Heart left ventricle (tissue), 16 donors: ENCODE results near the gene FUZ. TPM values are rescaled to one million over a fixed set of nuclear protein-coding genes. Genes with fewer than 3 reads are reported as not detected.
A peak's percentile ranks its signal among the peaks of the same experiment; 100 is the strongest.

ENCODE experiments used
- ATAC-seq, 4 donors: fragments of 200-7000 bp; cut with Tn5 transposase; one replicate each; pipeline ENCODE4 v1.9.1; 2020 to 2022; ENCODE audit warnings: moderate library complexity in 4 of 4, mild to moderate bottlenecking in 3 of 4, moderate number of reproducible peaks in 1 of 4
- DNase-seq, 5 donors: peaks; one replicate each; pipeline ENCODE4 v3.0.0-alpha.2; 2020
- H3K27ac ChIP-seq, 12 donors: fragments of 200-600 bp; sonication (generic) in 4 of 12; one replicate each; pipeline versions ENCODE4 v1.5.0 to v1.8.0; 2016 to 2022; ENCODE audit warnings: mild to moderate bottlenecking in 2 of 12
- H3K27me3 ChIP-seq, 9 donors: fragments of 200-600 bp; sonication (generic) in 2 of 9; one replicate each; pipeline versions ENCODE4 v1.5.1 to v1.8.0; 2016 to 2022; ENCODE audit warnings: mild to moderate bottlenecking in 3 of 9
- H3K36me3 ChIP-seq, 9 donors: fragments of 200-600 bp; sonication (generic) in 2 of 9; one replicate each; pipeline versions ENCODE4 v1.5.0 to v1.8.0; 2018 to 2022; ENCODE audit warnings: mild to moderate bottlenecking in 2 of 9
- H3K4me1 ChIP-seq, 12 donors: fragments of 200-600 bp; sonication (generic) in 4 of 12; one replicate each; pipeline versions ENCODE4 v1.5.0 to v1.8.0; 2016 to 2022; ENCODE audit warnings: mild to moderate bottlenecking in 3 of 12
- H3K4me3 ChIP-seq, 12 donors: fragments of 200-600 bp; sonication (generic) in 4 of 12; one replicate each; pipeline versions ENCODE4 v1.5.0 to v1.8.0; 2017 to 2022; ENCODE audit warnings: mild to moderate bottlenecking in 9 of 12, moderate library complexity in 4 of 12
- H3K9me3 ChIP-seq, 12 donors: fragments of 200-600 bp; sonication (generic) in 4 of 12; one replicate each; pipeline versions ENCODE4 v1.5.0 to v1.8.0; 2016 to 2022; ENCODE audit warnings: mild to moderate bottlenecking in 1 of 12
- CTCF ChIP-seq, 12 donors: fragments of 200-600 bp; sonication (generic) in 4 of 12; IDR thresholded peaks; one replicate each; pipeline versions ENCODE4 v1.5.0 to v1.8.0; 2018 to 2022; ENCODE audit warnings: antibody characterized with exemption in 12 of 12, mild to moderate bottlenecking in 5 of 12
- POLR2A ChIP-seq, 2 donors: fragments of 450-650 bp; IDR thresholded peaks; one replicate each; pipeline ENCODE4 v1.6.1; 2017; ENCODE audit warnings: antibody characterized with exemption in 2 of 2, mild to moderate bottlenecking in 2 of 2, moderate library complexity in 2 of 2
- WGBS, 4 donors: extraction: QIAGEN DNeasy Blood & Tissue Kit in 2 of 4; methylation state at CpG; one replicate each; pipeline versions ENCODE4 v1.1.5 to v1.1.7; 2013 to 2018; 5-methylcytosine and 5-hydroxymethylcytosine counted together
- intact Hi-C, 10 donors: fragments of 100-400 bp; cut with DNase I; formaldehyde crosslinking; loops; one replicate each; pipeline versions ENCODE4 v1.11.1 to v1.14.2; 2022
- polyA plus RNA-seq, 2 donors: library from polyadenylated mRNA; stranded (reverse); fragments of 200-250 nt; gene quantifications; one replicate each; pipeline ENCODE4 v1.2.3, GENCODE V29; 2013
- total RNA-seq, 9 donors: library from RNA; depleted of rRNA in 2 of 9; stranded (reverse); fragments of >200 nt in 2 of 9; fragmentation: NEBNext Ultra II Directional in 3 of 9; extraction: Animal tissue kit (Norgen Biotek cat#: 25700) in 3 of 9; gene quantifications; one replicate each; pipeline versions ENCODE4 v1.1.0 to v1.2.4, GENCODE V29; 2016 to 2023
- donor health status: ischemic (EF 13 %, LVEDD 7.1; RV severe dilation, severe dysfunction).
- donor health status: healthy with polysubstance abuse.
- donor health status: DM: no; HTN: yes; CAD: no.
- donor health status: DM: no; HTN: no; CAD: no.
- donor health status: ischemic (EF 25% LVEDD 6.9; RV normal size, moderate dysfunction).
- donor health status: ischemic (EF 25% LVEDD 5.7; RV mildly dilated, moderate dysfunction).
- donor health status: healthy.
- donor health status: DM: yes; HTN: yes; CAD: no.
- donor health status: ischemic (EF 35%, LVEDD 5.7; RV mildly dilated, moderate dysfunction).
- donor health status: nonischemic (EF 11% LVEDD 7.7; RV severe dilation, severe dysfunction).
- donor health status: DM: yes; HTN: yes; CAD: no.
- donor health status: PGD.
- donor health status: ischemic (EF 29% LVEDD 5.4; RV normal size, mild dysfunction).
- donor health status: nonischemic (EF 23%, LVEDD 6.1; RV moderate dilation, normal function).

Gene FUZ
- total and polyA plus RNA-seq, 11 donors, result 12.7 to 29.1 (median 16.2) TPM

GRCh38 chr19:49795615-49796014 is 17.5 kb downstream of the FUZ start:
- ATAC-seq (no peak), DNase-seq (no peak)
- TF ChIP-seq POLR2A (IDR thresholded peaks at IDR 0.05), result no peak
- H3K36me3 ChIP-seq, result peaks cover 5 to 98% (median 92%) of the 10 kb centered on the region in 9 donors
- H3K9me3 ChIP-seq, result no peaks in the 10 kb centered on the region
- H3K27ac ChIP-seq, result no peak overlapping the region
- 92 to 98% (median 95%) methylated on average over 15 to 20 of the region's 20 CpGs for WGBS, 4 donors
- peaks cover 0 to 9% (median 2%) of the 10 kb centered on the region in 12 donors for H3K4me1 ChIP-seq
- intact Hi-C loops, result no loop called here
- H3K27me3 ChIP-seq, result no peaks in the 10 kb centered on the region
- no peak overlapping the region for H3K4me3 ChIP-seq

- TF ChIP-seq CTCF (IDR thresholded peaks at IDR 0.05), result no peak
- no peak for TF ChIP-seq POLR2A (IDR thresholded peaks at IDR 0.05)
- Histone ChIP-seq H3K27ac (no peak overlapping the region), H3K9me3 (no peaks in the 10 kb centered on the region), H3K36me3 (peaks cover 5 to 94% (median 80%) of the 10 kb centered on the region in 9 donors), H3K27me3 (no peaks in the 10 kb centered on the region), H3K4me3 (no peak overlapping the region), H3K4me1 (peaks cover 0 to 12% (median 2%) of the 10 kb centered on the region in 12 donors)
- intact Hi-C loops, result no loop called here
- ATAC-seq (no peak), DNase-seq (no peak)
- 92 to 96% (median 94%) methylated on average over 6 of the region's 6 CpGs for WGBS, 4 donors
Observed at GRCh38 chr19:49793561-49793840, 19.6 kb downstream of the FUZ start.

GRCh38 chr19:49792829-49793560 is 20.1 kb downstream of the FUZ start:
- H3K27me3 ChIP-seq, result no peaks in the 10 kb centered on the region
- ATAC-seq (no peak), DNase-seq (no peak)
- peaks cover 0 to 12% (median 2%) of the 10 kb centered on the region in 12 donors for H3K4me1 ChIP-seq
- peaks cover 5 to 94% (median 77%) of the 10 kb centered on the region in 9 donors for H3K36me3 ChIP-seq
- WGBS, 4 donors, result 89 to 94% (median 94%) methylated on average over 19 to 22 of the region's 22 CpGs
- intact Hi-C loops, result no loop called here
- no peak overlapping the region for H3K4me3 ChIP-seq
- no peaks in the 10 kb centered on the region for H3K9me3 ChIP-seq
- no peak overlapping the region for H3K27ac ChIP-seq
- TF ChIP-seq POLR2A (IDR thresholded peaks at IDR 0.05) (no peak), CTCF (IDR thresholded peaks at IDR 0.05) (no peak)

- H3K36me3 ChIP-seq, result peaks cover 5 to 94% (median 66%) of the 10 kb centered on the region in 9 donors
- DNase-seq, result no peak
- intact Hi-C loops, result no loop called here
Observed at GRCh38 chr19:49791776-49792445, 21.2 kb downstream of the FUZ start.

More at GRCh38 chr19:49791776-49792445, 21.2 kb downstream of the FUZ start:
- 94 to 97% (median 95%) methylated on average over 9 to 26 of the region's 26 CpGs for WGBS, 4 donors
- no peak for ATAC-seq
- peaks cover 0 to 12% (median 2%) of the 10 kb centered on the region in 12 donors for H3K4me1 ChIP-seq
- peak overlapping the region in 1 of 12 donors; percentile 19 for H3K27ac ChIP-seq
- no peak for TF ChIP-seq POLR2A (IDR thresholded peaks at IDR 0.05)
- no peak for TF ChIP-seq CTCF (IDR thresholded peaks at IDR 0.05)
- no peaks in the 10 kb centered on the region for H3K27me3 ChIP-seq
- no peaks in the 10 kb centered on the region for H3K9me3 ChIP-seq
- H3K4me3 ChIP-seq, result no peak overlapping the region
